ENCODE results near the gene TPPP.

The TPPP gene

GRCh38 chr5:677131-678101 lies 15.7 kb downstream of the TPPP start:
- DNase-seq (ENCODE audit: low read depth in 2 of 2), result no peak

GRCh38 chr5:676699-677076 lies 16.5 kb downstream of the TPPP start:
- DNase-seq (ENCODE audit: low read depth in 2 of 2), result no peak

- DNase-seq (ENCODE audit: low read depth in 2 of 2), result no peak
These were observed 17.1 kb downstream of the TPPP start for GRCh38 chr5:675871-676698.

- no peak for DNase-seq (ENCODE audit: low read depth in 2 of 2)
These were observed 17.9 kb downstream of the TPPP start for GRCh38 chr5:675111-675870.

- no peak for DNase-seq (ENCODE audit: low read depth in 2 of 2)
These were observed 18.5 kb downstream of the TPPP start for GRCh38 chr5:674630-675011.

GRCh38 chr5:673831-674629 lies 19.1 kb downstream of the TPPP start:
- no peak for DNase-seq (ENCODE audit: low read depth in 2 of 2)

GRCh38 chr5:673161-673830 lies 19.9 kb downstream of the TPPP start:
- no peak for DNase-seq (ENCODE audit: low read depth in 2 of 2)

GRCh38 chr5:672329-673160 lies 20.6 kb downstream of the TPPP start:
- DNase-seq (ENCODE audit: low read depth in 2 of 2), result peak; percentile 37 to 49

- peak; percentile 52 to 59 for DNase-seq (ENCODE audit: low read depth in 2 of 2)
These were observed 21.5 kb downstream of the TPPP start for GRCh38 chr5:671459-672328.

GRCh38 chr5:670396-671270 lies 22.5 kb downstream of the TPPP start:
- no peak for DNase-seq (ENCODE audit: low read depth in 2 of 2)

GRCh38 chr5:669842-670395 lies 23.2 kb downstream of the TPPP start:
- no peak for DNase-seq (ENCODE audit: low read depth in 2 of 2)

GRCh38 chr5:669111-669841 lies 23.9 kb downstream of the TPPP start:
- peak in 1 of 2 donors; percentile 20 for DNase-seq (ENCODE audit: low read depth in 2 of 2)

- no peak for DNase-seq (ENCODE audit: low read depth in 2 of 2)
These were observed 24.7 kb downstream of the TPPP start for GRCh38 chr5:668283-668995.

GRCh38 chr5:666816-667498 lies 26.2 kb downstream of the TPPP start:
- DNase-seq (ENCODE audit: low read depth in 2 of 2), result no peak

- DNase-seq (ENCODE audit: low read depth in 2 of 2), result no peak
These were observed 27.0 kb downstream of the TPPP start for GRCh38 chr5:665956-666711.

Data from stimulated activated CD4-positive, alpha-beta T cell treated with anti-CD3 and anti-CD28 coated beads, Interleukin-4, amount 100 ng/mL, for 48 hours (primary cell).